ENCODE results near the gene CD19.

- no peak for TF ChIP-seq CTCF (optimal IDR thresholded peaks at IDR 0.05 in 1 of 3, IDR thresholded peaks at IDR 0.05 in 1 of 3, conservative IDR thresholded peaks at IDR 0.05 in 1 of 3; ENCODE audit: extremely low read depth in 1 of 3, insufficient read depth in 2 of 3, low read length in 3 of 3)
- TF ChIP-seq EZH2 (IDR thresholded peaks at IDR 0.05; ENCODE audit: low read length), result no peak
These were observed at the start of gene CD19 for GRCh38 chr16:28931801-28932225.
